ENCODE measurements around the gene RPE.

The RPE gene

DNA sequence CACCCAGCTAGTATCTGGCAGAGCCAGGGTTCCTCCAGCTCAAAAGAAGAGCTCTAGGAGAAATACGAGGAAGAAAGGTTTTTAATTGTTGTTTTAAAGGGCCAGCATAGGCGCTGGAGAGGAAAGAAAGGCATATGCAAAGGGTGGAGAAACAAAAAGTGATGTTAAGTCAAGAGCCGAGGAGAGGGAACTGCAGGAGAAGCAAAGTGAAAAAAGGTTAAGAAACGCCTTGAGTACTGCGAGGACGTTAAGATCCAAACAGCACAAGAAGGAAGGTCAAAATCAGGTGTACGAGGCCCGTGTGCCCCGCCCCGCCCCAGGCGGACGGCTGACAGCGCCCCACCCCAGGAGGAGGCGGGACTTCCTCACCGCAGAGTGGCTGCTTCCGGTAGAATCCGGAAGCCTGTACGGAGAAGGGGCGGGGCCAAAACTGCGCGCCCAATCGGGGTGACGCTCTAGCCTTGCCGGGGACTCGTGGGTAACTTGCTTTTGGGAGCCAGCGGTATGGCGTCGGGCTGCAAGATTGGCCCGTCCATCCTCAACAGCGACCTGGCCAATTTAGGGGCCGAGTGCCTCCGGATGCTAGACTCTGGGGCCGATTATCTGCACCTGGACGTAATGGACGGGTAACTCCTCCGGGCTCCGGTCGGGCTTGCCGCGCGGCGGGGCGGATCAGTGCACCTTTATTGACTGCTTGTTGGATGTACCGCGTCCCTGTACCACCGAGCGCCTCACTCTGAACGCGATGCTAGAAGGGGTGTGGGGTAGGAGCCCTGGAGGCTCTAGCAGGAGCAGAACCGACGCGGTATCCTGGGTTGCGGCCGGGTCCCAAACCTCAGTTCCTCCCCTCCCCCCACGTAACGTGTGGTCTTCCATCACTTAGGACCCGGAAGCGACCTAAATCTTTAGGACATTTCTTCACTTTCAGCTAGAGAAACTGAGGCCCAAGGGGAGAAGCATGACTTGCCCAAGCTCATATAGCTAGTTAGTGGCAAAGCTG lies at the start of gene RPE:
Gene RPE (plus strand): TSS at position 481 of the 1,000 bp plus-strand sequence. CDS start 24 bp downstream, at position 505.
- peak; percentile 76 for DNase-seq (ENCODE audit: extremely low read depth, low read depth)
- TF ChIP-seq, protein P1, sequence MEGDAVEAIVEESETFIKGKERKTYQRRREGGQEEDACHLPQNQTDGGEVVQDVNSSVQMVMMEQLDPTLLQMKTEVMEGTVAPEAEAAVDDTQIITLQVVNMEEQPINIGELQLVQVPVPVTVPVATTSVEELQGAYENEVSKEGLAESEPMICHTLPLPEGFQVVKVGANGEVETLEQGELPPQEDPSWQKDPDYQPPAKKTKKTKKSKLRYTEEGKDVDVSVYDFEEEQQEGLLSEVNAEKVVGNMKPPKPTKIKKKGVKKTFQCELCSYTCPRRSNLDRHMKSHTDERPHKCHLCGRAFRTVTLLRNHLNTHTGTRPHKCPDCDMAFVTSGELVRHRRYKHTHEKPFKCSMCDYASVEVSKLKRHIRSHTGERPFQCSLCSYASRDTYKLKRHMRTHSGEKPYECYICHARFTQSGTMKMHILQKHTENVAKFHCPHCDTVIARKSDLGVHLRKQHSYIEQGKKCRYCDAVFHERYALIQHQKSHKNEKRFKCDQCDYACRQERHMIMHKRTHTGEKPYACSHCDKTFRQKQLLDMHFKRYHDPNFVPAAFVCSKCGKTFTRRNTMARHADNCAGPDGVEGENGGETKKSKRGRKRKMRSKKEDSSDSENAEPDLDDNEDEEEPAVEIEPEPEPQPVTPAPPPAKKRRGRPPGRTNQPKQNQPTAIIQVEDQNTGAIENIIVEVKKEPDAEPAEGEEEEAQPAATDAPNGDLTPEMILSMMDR (IDR thresholded peaks at IDR 0.05; ENCODE audit: low read depth, low read length): no peak

DNA sequence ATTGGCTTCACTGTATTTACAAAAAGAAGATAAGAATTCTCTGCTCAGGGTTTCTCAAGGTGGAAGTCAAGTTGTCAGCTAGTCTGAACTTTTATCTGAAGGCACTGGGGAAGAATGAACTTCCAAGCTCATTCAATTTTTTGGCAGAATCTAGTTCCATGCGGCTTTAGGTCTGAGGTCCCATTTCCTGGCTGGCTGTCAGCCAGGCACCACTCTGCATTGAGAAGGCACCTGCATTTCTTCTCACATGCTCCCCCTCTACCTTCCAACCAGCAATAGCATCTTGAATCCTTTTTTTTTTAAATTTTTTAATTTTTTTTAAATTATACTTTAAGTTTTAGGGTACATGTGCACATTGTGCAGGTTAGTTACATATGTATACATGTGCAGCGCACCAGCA lies 46.2 kb upstream of the RPE start:
- DNase-seq (ENCODE audit: extremely low read depth, low read depth): no peak
- TF ChIP-seq, protein P1 (IDR thresholded peaks at IDR 0.05; ENCODE audit: low read depth, low read length): no peak

DNA sequence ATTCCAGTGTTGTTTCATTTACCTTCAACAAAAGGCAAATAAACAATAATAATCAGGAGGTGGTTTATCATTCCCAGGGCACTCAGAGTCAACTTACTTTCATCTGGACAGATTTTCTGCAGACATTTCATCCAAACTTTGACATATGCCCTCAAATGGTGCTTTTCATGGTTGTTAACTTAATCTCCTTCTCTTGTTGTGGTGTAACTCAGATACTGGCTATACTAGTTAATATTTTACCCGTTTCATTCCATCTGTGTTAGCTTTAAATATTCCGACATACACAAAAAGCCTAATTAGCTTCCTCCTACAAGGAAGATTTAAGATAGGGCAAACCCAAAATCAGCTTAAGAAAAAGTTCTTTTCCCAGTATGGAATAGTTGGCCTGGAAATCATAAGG lies 44.4 kb upstream of the RPE start:
- TF ChIP-seq, protein P1 (IDR thresholded peaks at IDR 0.05; ENCODE audit: low read depth, low read length): no peak
- DNase-seq (ENCODE audit: extremely low read depth, low read depth): no peak

DNA sequence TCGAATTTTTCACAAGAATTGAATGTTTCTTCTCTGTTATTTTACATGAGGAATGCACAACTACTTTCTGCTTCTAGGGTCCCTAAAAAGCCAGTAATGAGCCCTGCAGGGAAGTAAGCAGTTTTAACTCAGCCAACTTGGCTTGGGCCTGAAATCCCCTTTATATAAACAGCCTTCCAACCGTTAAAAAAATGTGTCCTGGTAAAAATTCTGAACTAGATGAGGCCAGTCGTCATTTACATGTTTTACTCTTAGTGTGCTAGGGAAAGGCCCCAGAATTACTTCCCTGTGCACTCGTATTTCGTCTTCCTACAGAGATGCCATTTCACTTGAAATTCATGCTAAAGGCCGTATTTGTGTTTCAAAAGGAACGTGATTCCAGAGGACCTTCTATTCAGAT lies 42.4 kb upstream of the RPE start:
- TF ChIP-seq, protein P1 (IDR thresholded peaks at IDR 0.05; ENCODE audit: low read depth, low read length): no peak
- DNase-seq (ENCODE audit: extremely low read depth, low read depth): no peak

DNA sequence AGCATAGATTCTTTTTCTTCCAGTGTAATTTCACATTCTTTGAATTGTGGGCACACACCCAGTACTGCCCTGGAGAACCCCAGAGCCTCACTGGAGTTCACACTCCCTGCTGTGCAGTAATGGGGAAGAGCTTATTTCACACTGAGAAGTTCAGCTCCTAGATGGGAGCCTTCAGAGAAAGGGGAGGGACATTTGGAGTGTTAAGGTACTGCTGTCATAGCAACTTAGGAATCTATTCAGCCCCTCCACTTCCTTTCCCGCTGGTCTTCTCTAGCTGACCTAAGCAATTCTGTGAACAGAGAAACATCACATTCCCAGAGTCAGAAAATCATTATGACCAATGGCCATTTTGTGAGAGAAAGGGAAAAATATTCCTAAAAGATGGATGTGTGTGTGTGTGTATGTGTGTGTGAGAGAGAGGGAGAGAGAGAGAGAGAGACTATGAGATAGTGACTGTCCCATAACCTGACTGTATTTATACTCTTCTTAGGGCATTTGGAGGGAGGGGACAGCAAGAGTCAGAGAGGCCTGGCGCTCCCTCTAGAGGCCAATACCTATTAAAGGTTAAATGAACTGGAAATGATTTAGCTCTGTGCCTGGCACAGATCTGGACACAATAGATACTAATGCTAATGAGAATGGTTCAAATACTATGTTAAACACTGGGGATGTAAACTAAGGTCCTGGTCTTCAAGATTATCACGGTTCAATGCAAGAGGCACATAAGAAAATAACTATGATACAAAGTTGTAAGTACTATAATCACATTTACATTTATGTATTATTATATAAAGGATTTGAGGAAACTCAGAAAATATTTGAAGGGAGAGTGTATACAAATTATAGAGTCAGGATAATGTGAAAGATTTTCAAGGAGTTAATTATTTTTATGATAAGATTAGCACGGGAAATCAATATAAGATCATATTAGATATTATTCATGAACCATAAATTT lies 41.5 kb upstream of the RPE start:
- TF ChIP-seq, protein P1 (IDR thresholded peaks at IDR 0.05; ENCODE audit: low read depth, low read length): peak; percentile 65
- DNase-seq (ENCODE audit: extremely low read depth, low read depth): no peak

DNA sequence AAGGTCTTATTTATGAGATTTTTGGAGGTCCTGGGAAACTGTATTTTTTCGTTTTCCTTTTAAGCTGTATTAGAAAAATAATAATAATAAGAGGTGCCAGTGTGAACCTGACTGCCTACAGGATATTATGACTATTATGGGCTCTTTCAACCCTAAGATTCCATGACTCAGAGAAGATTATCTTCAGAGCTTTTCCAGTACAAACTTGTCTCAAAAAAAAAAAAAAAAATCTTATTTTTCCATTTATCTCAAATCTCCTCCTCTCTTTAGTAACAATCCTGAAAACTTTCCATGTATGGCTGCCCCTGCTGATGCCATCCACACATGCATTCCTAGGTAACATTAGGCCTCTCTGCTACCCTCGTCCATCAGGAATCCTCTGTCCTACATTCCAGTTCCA lies 36.7 kb upstream of the RPE start:
- DNase-seq (ENCODE audit: extremely low read depth, low read depth): no peak
- TF ChIP-seq, protein P1 (IDR thresholded peaks at IDR 0.05; ENCODE audit: low read depth, low read length): no peak

Data from AG09319 (cell line).